Right renal pelvis (tissue), 4 donors: Measurements from ENCODE around the gene PRDX4. TPM values are rescaled to one million over a fixed set of nuclear protein-coding genes. Genes with fewer than 3 reads are reported as not detected.
"Not testable (repeated sequence)": the region's sequence is repeated elsewhere in the genome, so short reads cannot be mapped to it uniquely, and the experiment has no call there.

ENCODE experiments used
- DNase-seq, 4 donors: peaks; one replicate each; pipeline ENCODE4 v3.0.0-alpha.2; 2013; ENCODE audit warnings: low read depth in 4 of 4, low spot score in 3 of 4, missing footprints in 1 of 4
- polyA plus RNA-seq, 4 donors: library from polyadenylated mRNA; unstranded; fragments of 120-200 nt; gene quantifications; one replicate each; pipeline ENCODE4 v1.2.1, GENCODE V29; 2013; ENCODE audit not compliant: insufficient read length in 4 of 4

PRDX4 gene
- 100 to 1,000 TPM; 108 to 118 (median 113) TPM for polyA plus RNA-seq

- peak; percentile 60 to 76 (median 70) for DNase-seq
These were observed at the start of gene PRDX4 for GRCh38 chrX:23667239-23668177. TSS of gene PRDX4 (plus strand) at chrX:23667493. CDS start at chrX:23667571, 78 bp downstream.

- DNase-seq, result no peak
These were observed 45.5 kb upstream of the PRDX4 start for GRCh38 chrX:23621621-23622265.

GRCh38 chrX:23623797-23624196 lies 43.5 kb upstream of the PRDX4 start:
- no peak for DNase-seq

GRCh38 chrX:23626651-23627050 lies 40.6 kb upstream of the PRDX4 start:
- DNase-seq, result no peak

- DNase-seq, result no peak
These were observed 39.2 kb upstream of the PRDX4 start for GRCh38 chrX:23628131-23628530.

GRCh38 chrX:23631136-23631535 lies 36.2 kb upstream of the PRDX4 start:
- DNase-seq, result no peak

GRCh38 chrX:23633834-23634580 lies 33.3 kb upstream of the PRDX4 start:
- DNase-seq, result no peak

GRCh38 chrX:23637187-23637586 lies 30.1 kb upstream of the PRDX4 start:
- no peak for DNase-seq

GRCh38 chrX:23643020-23643419 lies 24.3 kb upstream of the PRDX4 start:
- DNase-seq, result no peak

GRCh38 chrX:23644744-23645143 lies 22.5 kb upstream of the PRDX4 start:
- no peak for DNase-seq

GRCh38 chrX:23656091-23656490 lies 11.2 kb upstream of the PRDX4 start:
- no peak for DNase-seq

GRCh38 chrX:23656684-23657083 lies 10.6 kb upstream of the PRDX4 start:
- no peak for DNase-seq

GRCh38 chrX:23659339-23659738 lies 8.0 kb upstream of the PRDX4 start:
- DNase-seq, result no peak

GRCh38 chrX:23660083-23660765 lies 7.1 kb upstream of the PRDX4 start:
- DNase-seq, result not testable (repeated sequence)

GRCh38 chrX:23660766-23661132 lies 6.5 kb upstream of the PRDX4 start:
- DNase-seq, result no peak

GRCh38 chrX:23661671-23662070 lies 5.6 kb upstream of the PRDX4 start:
- DNase-seq, result no peak

- DNase-seq, result no peak
These were observed 5.1 kb upstream of the PRDX4 start for GRCh38 chrX:23662187-23662586.

- no peak for DNase-seq
These were observed 4.4 kb upstream of the PRDX4 start for GRCh38 chrX:23662853-23663252.

GRCh38 chrX:23664496-23664895 lies 2.8 kb upstream of the PRDX4 start:
- no peak for DNase-seq

- DNase-seq, result no peak
These were observed 1.0 kb upstream of the PRDX4 start for GRCh38 chrX:23666282-23666681.

GRCh38 chrX:23668335-23668734 lies 1.0 kb downstream of the PRDX4 start:
- no peak for DNase-seq
